Kidney epithelial cell (primary cell): Measurements from ENCODE around the gene C8A. TPM values are rescaled to one million over a fixed set of nuclear protein-coding genes. Genes with fewer than 3 reads are reported as not detected.

Experiments
- DNase-seq: peaks from one replicate; pipeline ENCODE4 v3.0.0-alpha.2; 2010; ENCODE audit warnings: low read depth
- H3K27me3 ChIP-seq: 2 replicates; pipeline ENCODE4 v1.6.0; 2011; ENCODE audit warnings: low read length; ENCODE audit not compliant: control insufficient read depth, insufficient read depth
- H3K36me3 ChIP-seq: 2 replicates; pipeline ENCODE4 v1.5.1; 2011; ENCODE audit warnings: low read length; ENCODE audit not compliant: control insufficient read depth, insufficient read depth
- H3K4me3 ChIP-seq: 2 replicates; pipeline ENCODE4 v1.5.1; 2011; ENCODE audit warnings: low read depth, mild to moderate bottlenecking, control low read depth, low read length
- CTCF ChIP-seq: IDR thresholded peaks from 2 replicates; pipeline ENCODE4 v1.5.1; 2011; ENCODE audit warnings: mild to moderate bottlenecking, moderate library complexity, low read length, control low read depth, inconsistent platforms; ENCODE audit not compliant: insufficient read depth, poor library complexity, severe bottlenecking
- total RNA-seq: library from RNA; depleted of rRNA; stranded (reverse); fragments of >200 nt; gene quantifications from 2 replicates; pipeline ENCODE4 v1.2.3, GENCODE V29; 2015

Gene C8A
- total RNA-seq, 1 donor from 2014 or later = not detected

GRCh38 chr1:56964349-56965017 is 109.9 kb downstream of the C8A start:
- no peak for TF ChIP-seq CTCF
- Histone ChIP-seq H3K4me3 (no peak overlapping the region), H3K36me3 (no peaks in the 10 kb centered on the region), H3K27me3 (no peaks in the 10 kb centered on the region)
- DNase-seq = no peak

GRCh38 chr1:56965191-56965590 is 110.6 kb downstream of the C8A start:
- DNase-seq = no peak
- H3K4me3 ChIP-seq = no peak overlapping the region
- H3K36me3 ChIP-seq = no peaks in the 10 kb centered on the region
- no peaks in the 10 kb centered on the region for H3K27me3 ChIP-seq
- no peak for TF ChIP-seq CTCF

GRCh38 chr1:56965916-56966697 is 111.5 kb downstream of the C8A start, which contains the start of gene C8B:
Gene C8B, minus strand, starts transcription at chr1:56966015. Its CDS starts 67 bp downstream, at chr1:56965948.
- DNase-seq = no peak
- TF ChIP-seq CTCF = no peak
- Histone ChIP-seq H3K27me3 (no peaks in the 10 kb centered on the region), H3K4me3 (no peak within 1 kb of the TSS), H3K36me3 (no peaks in the 10 kb centered on the region)

GRCh38 chr1:56966698-56966999 is 112.1 kb downstream of the C8A start:
- no peaks in the 10 kb centered on the region for H3K36me3 ChIP-seq
- no peak overlapping the region for H3K4me3 ChIP-seq
- DNase-seq = no peak
- H3K27me3 ChIP-seq = no peaks in the 10 kb centered on the region
- TF ChIP-seq CTCF = no peak

- no peak for DNase-seq
- TF ChIP-seq CTCF = no peak
- Histone ChIP-seq H3K27me3 (no peaks in the 10 kb centered on the region), H3K4me3 (no peak overlapping the region), H3K36me3 (no peaks in the 10 kb centered on the region)
These were observed 112.8 kb downstream of the C8A start for GRCh38 chr1:56967355-56967754.

Other genes with a start within 250 kb of the C8A start
- gene PRKAA2, start 209.5 kb upstream of the C8A start, total RNA-seq = 5.7 and 6.5 TPM in 2 replicates
- gene FYB2, start 35.4 kb upstream of the C8A start, total RNA-seq = not detected in 2 replicates
- gene C8B, start 111.2 kb downstream of the C8A start, total RNA-seq = not detected in 2 replicates